ENCODE results near the gene OR1D5. TPM values are rescaled to one million over a fixed set of nuclear protein-coding genes. Genes with fewer than 3 reads are reported as not detected.

OR1D5 gene
- total and polyA plus RNA-seq, 2 donors (not counting 1 experiment from before 2014, with no cell fraction given) = not detected

DNA sequence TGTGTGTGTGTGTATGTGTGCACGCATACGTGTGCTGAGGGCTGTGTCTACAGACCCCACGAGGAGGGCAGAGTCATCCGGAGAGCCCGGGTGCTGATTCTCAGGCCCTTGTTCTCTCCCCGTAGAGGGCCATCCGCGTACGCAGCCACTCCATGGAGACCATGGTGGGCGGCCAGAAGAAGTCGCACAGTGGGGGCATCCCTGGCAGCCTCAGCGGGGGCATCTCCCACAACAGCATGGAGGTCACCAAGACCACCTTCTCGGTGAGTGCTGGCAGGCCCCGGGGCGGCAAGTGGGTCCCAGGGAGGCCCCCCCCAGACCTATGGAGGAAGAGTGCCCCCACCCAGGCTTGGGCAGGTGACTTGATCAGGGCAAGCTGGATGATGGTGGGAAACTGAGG lies 45.5 kb downstream of the OR1D5 start:
- intact Hi-C loops (cut with micrococcal nuclease) = no loop called here
- Histone ChIP-seq H3K9ac (ENCODE audit: low read length) (no peak overlapping the region), H2AFZ (ENCODE audit: insufficient read depth, low read depth, low read length, poor library complexity, severe bottlenecking) (no peak overlapping the region), H3K4me2 (replicated peaks; ENCODE audit: low read depth, low read length, poor library complexity, severe bottlenecking) (no peak overlapping the region), H3K36me3 (replicated peaks in 1 of 2; ENCODE audit: control extremely low read depth in 1 of 2, control insufficient read depth in 1 of 2, extremely low read depth in 1 of 2, insufficient read depth in 2 of 2, low read length in 1 of 2) (peaks cover 3 to 71% of the 10 kb centered on the region in 2 experiments), H3K4me3 (ENCODE audit: control extremely low read depth in 1 of 5, extremely low read depth in 1 of 5, insufficient read depth in 1 of 5, low read depth in 2 of 5, low read length in 4 of 5) (no peak overlapping the region), H3K79me2 (ENCODE audit: control insufficient read depth, insufficient read depth, low read length) (no peaks in the 10 kb centered on the region), H3K27ac (ENCODE audit: low read length in 2 of 2) (no peak overlapping the region), H3K27me3 (replicated peaks in 1 of 4; ENCODE audit: control extremely low read depth in 1 of 4, control insufficient read depth in 3 of 4, insufficient read depth in 4 of 4, low read length in 3 of 4) (no peaks in the 10 kb centered on the region), H3K4me1 (ENCODE audit: control insufficient read depth in 2 of 2, insufficient read depth in 2 of 2, low read length in 2 of 2) (no peaks in the 10 kb centered on the region), H3K9me3 (ENCODE audit: control extremely low read depth in 1 of 3, control insufficient read depth in 2 of 3, insufficient read depth in 1 of 3, low read length in 2 of 3) (peaks cover 3 to 12% (median 5%) of the 10 kb centered on the region in 3 donors), H4K20me1 (ENCODE audit: control insufficient read depth, insufficient read depth, low read length, poor library complexity, severe bottlenecking) (peaks cover 9% of the 10 kb centered on the region)
- H3K27me3 Mint-ChIP-seq = no peaks in the 10 kb centered on the region
- H3K9me3 Mint-ChIP-seq (ENCODE audit: insufficient read depth) = peaks cover 5% of the 10 kb centered on the region
- no peak for ATAC-seq (ENCODE audit: low read depth)
- ChIA-PET CTCF (interaction anchor here (14.3 kb wide), 1 partner anchor 170 kb away, joined by 370 read pairs; no protein-coding TSS in a partner anchor), POLR2A (no interaction called here)
- no peaks in the 10 kb centered on the region for H3K4me1 Mint-ChIP-seq
- no peak overlapping the region for H3K4me3 Mint-ChIP-seq
- TF ChIP-seq, protein P1, sequence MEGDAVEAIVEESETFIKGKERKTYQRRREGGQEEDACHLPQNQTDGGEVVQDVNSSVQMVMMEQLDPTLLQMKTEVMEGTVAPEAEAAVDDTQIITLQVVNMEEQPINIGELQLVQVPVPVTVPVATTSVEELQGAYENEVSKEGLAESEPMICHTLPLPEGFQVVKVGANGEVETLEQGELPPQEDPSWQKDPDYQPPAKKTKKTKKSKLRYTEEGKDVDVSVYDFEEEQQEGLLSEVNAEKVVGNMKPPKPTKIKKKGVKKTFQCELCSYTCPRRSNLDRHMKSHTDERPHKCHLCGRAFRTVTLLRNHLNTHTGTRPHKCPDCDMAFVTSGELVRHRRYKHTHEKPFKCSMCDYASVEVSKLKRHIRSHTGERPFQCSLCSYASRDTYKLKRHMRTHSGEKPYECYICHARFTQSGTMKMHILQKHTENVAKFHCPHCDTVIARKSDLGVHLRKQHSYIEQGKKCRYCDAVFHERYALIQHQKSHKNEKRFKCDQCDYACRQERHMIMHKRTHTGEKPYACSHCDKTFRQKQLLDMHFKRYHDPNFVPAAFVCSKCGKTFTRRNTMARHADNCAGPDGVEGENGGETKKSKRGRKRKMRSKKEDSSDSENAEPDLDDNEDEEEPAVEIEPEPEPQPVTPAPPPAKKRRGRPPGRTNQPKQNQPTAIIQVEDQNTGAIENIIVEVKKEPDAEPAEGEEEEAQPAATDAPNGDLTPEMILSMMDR (IDR thresholded peaks at IDR 0.05) = no peak
- TF ChIP-seq EZH2 (IDR thresholded peaks at IDR 0.05; ENCODE audit: borderline replicate concordance, insufficient read depth, low read depth, low read length, poor library complexity, severe bottlenecking) = no peak
- H3K27ac Mint-ChIP-seq = no peak overlapping the region
- WGBS (ENCODE audit: insufficient coverage) = 98% methylated on average over 15 of the region's 15 CpGs
- DNase-seq = no peak

DNA sequence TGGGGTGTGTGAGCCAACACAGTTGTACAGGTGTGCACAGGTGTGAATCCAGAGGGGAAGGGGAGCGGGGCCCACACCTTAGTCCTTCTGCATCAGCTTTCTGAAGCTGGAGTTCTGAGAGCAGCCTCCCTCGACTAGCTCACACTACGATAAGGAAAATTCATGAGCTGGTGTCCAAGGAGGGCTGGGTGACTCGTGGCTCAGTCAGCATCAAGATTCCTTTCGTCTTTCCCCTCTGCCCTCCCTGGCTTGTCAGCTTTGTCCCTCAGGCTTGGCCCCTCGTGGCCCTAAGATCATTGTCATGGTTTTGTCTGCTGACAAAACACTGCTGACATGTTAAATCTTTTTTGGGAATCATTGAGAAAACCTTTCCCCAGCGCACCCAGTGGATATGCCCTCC lies 47.5 kb downstream of the OR1D5 start:
- peaks cover 3 to 57% of the 10 kb centered on the region in 2 experiments for H3K36me3 ChIP-seq (replicated peaks in 1 of 2; ENCODE audit: control extremely low read depth in 1 of 2, control insufficient read depth in 1 of 2, extremely low read depth in 1 of 2, insufficient read depth in 2 of 2, low read length in 1 of 2)

More for the DNA sequence above, 47.5 kb downstream of the OR1D5 start:
- no peaks in the 10 kb centered on the region for H3K4me1 ChIP-seq (ENCODE audit: control insufficient read depth in 2 of 2, insufficient read depth in 2 of 2, low read length in 2 of 2)
- Mint-ChIP-seq H3K9me3 (ENCODE audit: insufficient read depth) (no peaks in the 10 kb centered on the region), H3K4me1 (peaks cover 3% of the 10 kb centered on the region), H3K27me3 (no peaks in the 10 kb centered on the region), H3K4me3 (no peak overlapping the region), H3K27ac (no peak overlapping the region)
- no peaks in the 10 kb centered on the region for H3K79me2 ChIP-seq (ENCODE audit: control insufficient read depth, insufficient read depth, low read length)
- peaks cover 9% of the 10 kb centered on the region for H4K20me1 ChIP-seq (ENCODE audit: control insufficient read depth, insufficient read depth, low read length, poor library complexity, severe bottlenecking)
- ChIA-PET POLR2A (no interaction called here), CTCF (interaction anchor here (0.6 to 14.3 kb wide), 3 partner anchors 13 to 478 kb away, joined by 3 to 370 read pairs (median 61); no protein-coding TSS in a partner anchor)
- no peak overlapping the region for H2AFZ ChIP-seq (ENCODE audit: insufficient read depth, low read depth, low read length, poor library complexity, severe bottlenecking)
- no peaks in the 10 kb centered on the region for H3K27me3 ChIP-seq (replicated peaks in 1 of 4; ENCODE audit: control extremely low read depth in 1 of 4, control insufficient read depth in 3 of 4, insufficient read depth in 4 of 4, low read length in 3 of 4)
- no peak overlapping the region for H3K4me2 ChIP-seq (replicated peaks; ENCODE audit: low read depth, low read length, poor library complexity, severe bottlenecking)
- TF ChIP-seq, protein P1 (IDR thresholded peaks at IDR 0.05) = no peak
- no peak for TF ChIP-seq EZH2 (IDR thresholded peaks at IDR 0.05; ENCODE audit: borderline replicate concordance, insufficient read depth, low read depth, low read length, poor library complexity, severe bottlenecking)
- intact Hi-C loops (cut with micrococcal nuclease) = no loop called here
- H3K4me3 ChIP-seq (ENCODE audit: control extremely low read depth in 1 of 5, extremely low read depth in 1 of 5, insufficient read depth in 1 of 5, low read depth in 2 of 5, low read length in 4 of 5) = no peak overlapping the region
- no peak overlapping the region for H3K27ac ChIP-seq (ENCODE audit: low read length in 2 of 2)
- no peak for ATAC-seq (ENCODE audit: low read depth)
- no peak for DNase-seq
- WGBS (ENCODE audit: insufficient coverage) = 85% methylated on average over 7 of the region's 7 CpGs
- no peaks in the 10 kb centered on the region for H3K9me3 ChIP-seq (ENCODE audit: control extremely low read depth in 1 of 3, control insufficient read depth in 2 of 3, insufficient read depth in 1 of 3, low read length in 2 of 3)
- H3K9ac ChIP-seq (ENCODE audit: low read length) = no peak overlapping the region

All from B cell (primary cell).